Activated gamma-delta T cell treated with anti-CD3 and anti-CD28 coated beads, Interleukin-2, amount 50 U/mL, for 16 hours (primary cell): Measurements from ENCODE around the gene THOP1.
"Not testable (repeated sequence)": the region's sequence is repeated elsewhere in the genome, so short reads cannot be mapped to it uniquely, and the experiment has no call there.

ENCODE experiments used
- DNase-seq: peaks from one replicate; pipeline ENCODE4 v3.0.0-alpha.2; 2020; ENCODE audit warnings: low read depth

The THOP1 gene

GRCh38 chr19:2817237-2817829 lies 32.0 kb downstream of the THOP1 start:
- DNase-seq: not testable (repeated sequence)

DNA sequence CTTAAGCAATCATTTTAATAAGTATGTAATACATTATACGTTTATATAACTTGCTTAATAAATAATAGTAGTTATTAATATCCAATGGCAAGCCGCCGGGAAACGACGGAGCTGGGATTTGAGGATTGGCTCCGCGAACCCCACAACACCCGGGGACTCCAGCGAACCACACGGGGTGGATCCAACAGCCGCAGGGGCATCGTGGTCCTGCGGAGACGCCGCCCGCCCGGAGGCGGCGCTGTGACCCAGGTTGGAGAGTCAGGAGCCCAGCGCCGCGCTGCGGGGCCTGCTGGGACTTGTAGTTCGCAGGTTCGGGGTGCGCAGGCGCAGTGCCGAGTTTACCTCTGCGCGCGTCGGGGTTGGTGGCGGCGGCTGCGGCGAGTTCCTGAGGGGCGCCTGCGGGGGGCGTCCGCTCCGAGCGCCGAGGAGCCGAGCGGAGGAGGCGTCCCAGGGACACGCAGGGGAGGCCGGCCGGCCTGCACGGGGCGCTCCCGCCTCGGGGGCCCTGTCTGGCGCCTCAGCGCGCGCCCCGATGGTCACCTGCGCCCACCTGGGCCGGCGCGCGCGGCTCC lies 34.3 kb downstream of the THOP1 start, which contains the start of gene ZNF554:
Gene ZNF554, plus strand, starts transcription at position 329 of the 572 bp plus-strand sequence. Its CDS starts 204 bp downstream, at position 533.
- DNase-seq: peak; percentile 97

DNA sequence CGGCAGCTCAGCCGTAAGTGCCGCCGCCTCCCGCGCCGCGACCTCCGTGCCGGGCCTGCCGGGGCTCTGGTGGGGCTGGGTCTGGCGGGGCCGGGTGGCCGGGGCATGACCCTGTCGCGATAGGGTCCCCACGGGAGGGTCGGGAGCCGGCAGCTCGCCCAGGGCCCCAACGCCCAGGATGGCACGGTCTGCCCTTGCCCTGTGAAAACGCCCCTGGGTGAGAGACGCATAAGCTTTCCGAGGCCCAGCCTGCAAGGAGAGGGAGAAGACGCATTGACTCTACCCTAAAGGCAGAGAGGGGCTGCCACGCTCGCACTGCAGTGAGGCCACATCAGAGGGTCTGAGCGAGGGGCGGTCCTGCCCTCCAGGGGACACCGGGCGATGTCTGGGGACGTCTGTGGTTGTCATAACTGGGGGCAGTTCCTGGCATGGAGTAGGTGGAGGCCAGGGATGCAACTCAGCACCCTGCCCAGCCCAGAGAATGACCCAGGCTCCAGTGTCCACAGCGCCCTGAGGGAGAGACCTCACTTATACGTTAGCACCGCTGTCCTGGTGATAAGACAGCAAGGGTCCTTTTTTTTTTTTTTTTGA lies 34.9 kb downstream of the THOP1 start:
- DNase-seq: no peak

- no peak for DNase-seq
These were observed 37.5 kb downstream of the THOP1 start for GRCh38 chr19:2822846-2823245.

DNA sequence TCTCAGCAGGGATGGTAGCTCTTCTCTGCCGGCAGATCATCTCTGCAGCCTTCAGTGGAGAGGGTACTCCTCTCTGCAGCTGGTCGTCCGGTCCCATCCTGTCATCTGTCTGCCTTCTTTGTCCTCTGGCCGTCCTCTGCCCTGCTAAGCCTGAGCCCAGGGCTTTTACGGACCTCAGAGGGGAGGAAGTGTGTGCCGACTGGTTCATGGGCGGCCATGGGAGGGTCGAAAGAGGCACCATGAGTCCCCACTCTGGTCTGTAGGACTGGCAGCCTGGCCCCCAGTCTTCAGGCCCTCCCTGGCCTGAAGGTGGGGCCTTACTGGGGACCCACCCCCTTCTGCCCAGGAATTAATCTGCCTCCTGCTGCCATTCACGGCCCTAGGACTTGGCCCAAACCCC lies 38.3 kb downstream of the THOP1 start:
- no peak for DNase-seq

DNA sequence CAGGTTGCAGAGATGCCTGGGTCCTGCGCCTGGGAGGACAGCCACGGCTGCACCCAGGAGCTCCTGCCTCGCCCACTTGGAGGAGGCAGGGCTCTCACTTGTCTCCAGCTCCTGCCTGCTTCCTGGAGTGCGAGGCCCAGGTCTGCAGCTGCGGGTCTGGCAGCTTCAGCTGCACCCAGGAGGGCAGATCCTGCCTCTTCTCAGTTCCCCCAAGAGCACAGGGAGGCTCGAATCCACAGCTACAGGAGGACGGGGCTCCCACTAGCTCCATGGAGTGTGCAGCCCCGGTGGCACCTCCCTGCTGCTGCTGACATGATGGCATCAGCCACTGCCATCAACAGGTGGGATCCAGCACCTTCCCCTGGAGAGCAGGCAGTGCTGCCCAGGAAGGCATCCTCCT lies 38.8 kb downstream of the THOP1 start:
- DNase-seq: no peak

GRCh38 chr19:2827022-2827421 lies 41.7 kb downstream of the THOP1 start:
- DNase-seq: no peak

DNA sequence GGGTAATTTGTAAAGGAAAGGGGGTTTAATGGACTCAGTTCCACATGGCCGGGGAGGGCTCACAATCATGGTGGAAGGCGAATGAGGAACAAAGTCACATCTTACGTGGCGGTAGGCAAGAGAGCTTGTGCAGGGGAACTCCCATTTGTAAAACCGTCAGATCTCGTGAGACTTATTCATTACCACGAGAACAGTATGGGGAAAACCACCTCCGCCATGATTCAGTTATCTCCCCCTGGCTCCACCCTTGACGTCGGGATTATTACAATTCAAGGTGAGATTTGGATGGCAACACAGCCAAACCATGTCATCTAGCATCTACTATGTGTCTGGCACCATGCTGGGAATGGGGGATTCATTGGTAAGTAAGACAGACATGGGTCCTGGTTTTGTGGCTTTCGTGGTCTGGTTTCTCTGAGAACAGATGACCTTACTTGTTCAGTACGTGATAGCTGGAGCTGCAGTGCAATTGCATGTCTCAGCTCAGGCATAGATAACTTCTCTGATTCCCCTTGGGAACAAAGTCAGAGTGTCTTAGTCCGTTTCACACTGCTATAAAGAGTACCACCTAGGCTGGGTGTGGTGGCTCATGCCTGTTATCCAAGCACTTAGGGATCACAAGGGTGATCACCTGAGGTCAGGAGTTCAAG lies 42.7 kb downstream of the THOP1 start:
- no peak for DNase-seq

DNA sequence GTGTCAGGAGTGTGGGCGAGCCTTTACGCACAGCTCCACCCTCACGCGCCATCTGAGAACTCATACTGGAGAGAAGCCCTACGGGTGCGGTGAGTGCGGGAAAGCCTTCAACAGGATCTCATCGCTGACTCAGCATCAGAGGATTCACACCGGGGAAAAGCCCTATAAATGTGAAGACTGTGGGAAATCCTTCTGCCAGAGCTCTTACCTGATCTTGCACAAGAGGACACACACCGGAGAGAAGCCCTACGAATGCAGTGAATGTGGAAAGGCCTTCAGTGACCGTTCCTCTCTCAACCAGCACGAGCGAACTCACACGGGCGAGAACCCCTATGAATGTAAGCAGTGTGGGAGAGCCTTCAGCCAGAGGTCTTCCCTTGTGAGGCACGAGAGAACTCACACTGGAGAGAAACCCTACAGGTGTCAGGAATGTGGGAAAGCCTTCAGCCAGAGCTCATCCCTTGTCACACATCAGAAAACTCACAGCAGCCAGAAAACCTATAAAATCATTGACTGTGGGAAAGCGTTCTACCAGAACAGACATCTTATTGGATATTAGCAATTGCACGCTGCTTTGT lies 49.1 kb downstream of the THOP1 start:
- DNase-seq: no peak

DNA sequence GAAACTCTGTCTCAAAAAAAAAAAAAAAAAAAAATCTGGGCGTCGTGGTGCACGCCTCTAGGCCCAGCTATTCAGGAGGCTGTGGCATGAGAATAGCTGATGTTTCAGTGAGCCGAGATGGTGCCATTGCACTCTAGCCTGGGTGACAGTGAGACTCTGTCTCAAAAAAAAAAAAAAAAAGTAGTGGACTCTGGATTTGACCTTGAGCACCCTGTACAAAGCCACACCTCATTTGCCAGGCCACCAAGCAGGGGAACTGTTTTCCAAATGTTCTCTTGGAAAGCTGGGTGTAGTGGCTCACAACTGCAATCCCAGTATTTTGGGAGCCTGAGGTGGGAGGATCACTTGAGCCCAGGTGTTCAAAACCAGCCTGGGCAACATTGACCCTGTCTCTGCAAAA lies 52.1 kb downstream of the THOP1 start:
- no peak for DNase-seq

- peak; percentile 98 for DNase-seq
These were observed 55.8 kb downstream of the THOP1 start, which contains the start of gene ZNF555 for GRCh38 chr19:2840794-2841791. TSS of gene ZNF555 (plus strand) at chr19:2841475. CDS start at chr19:2841573, 98 bp downstream.

DNA sequence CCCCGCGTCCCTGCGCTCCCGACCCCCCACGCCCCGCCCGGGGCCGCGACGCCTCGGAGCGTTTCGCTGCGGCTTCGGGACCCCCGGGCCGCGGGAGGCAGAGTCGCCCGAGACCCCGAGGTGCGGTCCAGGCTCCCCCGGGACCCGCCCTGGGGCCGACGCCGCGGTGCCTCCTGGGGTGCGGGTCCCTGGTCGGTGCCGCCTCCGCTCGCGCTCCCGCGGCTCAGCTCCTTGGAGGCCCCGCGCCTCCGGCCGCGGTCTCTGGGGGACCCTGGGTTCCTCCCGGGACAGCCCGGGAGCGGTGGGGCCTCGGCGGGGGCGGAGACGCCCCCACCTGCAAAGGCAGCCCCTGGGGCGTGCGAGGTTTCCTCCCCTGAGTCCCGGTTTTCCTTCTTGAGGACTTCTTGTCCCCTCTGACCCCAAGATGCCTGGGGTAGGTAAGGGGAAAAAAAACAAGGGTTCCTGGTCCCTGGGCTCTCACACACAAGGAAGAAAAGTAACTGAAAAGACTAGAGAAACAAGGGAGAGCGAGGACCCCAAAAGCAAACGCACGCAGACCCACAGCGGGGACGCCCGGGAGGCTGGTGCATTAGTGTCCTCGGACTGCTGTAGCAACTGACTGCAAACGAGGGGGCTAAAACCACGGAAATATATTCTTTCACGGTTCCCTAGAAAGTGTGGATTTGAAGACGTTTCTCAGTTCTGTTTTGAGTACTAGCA lies 56.7 kb downstream of the THOP1 start:
- no peak for DNase-seq

DNA sequence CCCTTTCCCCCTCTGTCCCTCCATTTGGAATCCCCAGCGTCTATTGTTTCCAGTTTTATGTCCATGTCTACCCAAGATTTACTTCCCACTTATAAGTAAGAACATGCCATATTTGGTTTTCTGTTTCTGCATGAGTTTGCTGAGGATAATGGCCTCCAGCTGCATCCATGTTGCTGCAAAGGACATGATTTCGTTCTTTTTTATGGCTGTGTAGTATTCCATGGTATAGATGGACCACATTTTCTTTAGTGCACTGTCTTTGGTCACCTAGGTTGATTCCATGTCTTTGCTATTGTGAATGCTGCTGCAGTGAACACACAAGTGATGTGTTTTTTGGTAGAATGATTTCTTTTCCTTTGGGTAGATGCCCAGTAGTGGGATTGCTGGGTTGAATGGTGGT lies 59.8 kb downstream of the THOP1 start:
- no peak for DNase-seq

DNA sequence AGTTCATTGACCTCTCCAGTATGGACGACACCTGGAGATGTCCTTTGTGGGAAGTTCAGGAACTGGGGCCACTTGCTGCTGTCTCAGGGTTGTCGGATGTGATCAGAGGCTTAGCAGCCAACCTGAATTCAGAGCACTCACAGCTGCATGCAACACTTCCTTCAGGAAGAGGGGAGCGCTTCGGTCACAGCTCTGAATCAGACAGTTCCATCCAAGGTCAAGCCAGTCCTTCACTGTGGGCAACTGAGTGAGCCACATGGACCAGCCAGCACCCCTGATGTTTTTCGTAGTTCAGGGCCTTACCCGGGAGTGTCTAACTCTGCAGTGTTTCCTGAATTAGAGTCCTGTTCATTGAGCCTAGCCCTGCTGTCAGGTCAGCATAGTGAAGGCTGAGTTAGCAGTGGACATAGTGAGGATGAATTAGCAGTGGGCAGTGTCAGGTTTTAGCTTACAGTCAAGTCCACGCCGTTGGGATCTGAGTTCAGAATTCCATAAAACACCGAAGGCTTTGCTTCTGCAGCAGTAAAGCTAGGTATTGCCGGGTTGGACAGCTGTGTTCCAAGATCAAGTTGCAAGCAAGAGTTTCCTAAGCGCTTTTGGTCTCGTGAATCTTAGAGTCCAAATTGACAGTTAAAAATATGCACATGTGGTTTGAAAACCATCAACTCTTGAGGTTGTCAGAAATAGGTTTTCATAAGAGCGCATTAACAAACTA lies 61.0 kb downstream of the THOP1 start:
- no peak for DNase-seq

- no peak for DNase-seq
These were observed 62.2 kb downstream of the THOP1 start for GRCh38 chr19:2847507-2847906.

DNA sequence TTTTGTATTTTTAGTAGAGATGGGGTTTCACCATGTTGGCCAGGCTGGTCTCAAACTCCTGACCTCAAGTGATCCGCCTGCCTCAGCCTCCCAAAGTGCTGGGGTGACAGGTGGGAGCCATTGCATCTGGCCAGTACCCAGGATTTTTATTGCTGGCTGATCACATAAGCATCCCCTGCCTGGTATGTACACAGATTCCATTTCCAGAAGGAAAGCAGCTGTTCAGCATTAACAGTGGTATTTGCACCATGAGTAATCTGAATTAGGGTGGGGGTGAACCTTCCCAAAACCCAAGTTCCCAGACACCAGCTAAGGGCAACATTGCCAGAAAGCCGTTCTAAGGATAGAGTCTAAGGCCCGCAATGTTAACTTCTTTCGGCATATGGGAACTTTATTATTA lies 63.3 kb downstream of the THOP1 start:
- no peak for DNase-seq

- no peak for DNase-seq
These were observed 65.1 kb downstream of the THOP1 start for GRCh38 chr19:2850256-2850925.

- no peak for DNase-seq
These were observed 67.3 kb downstream of the THOP1 start for GRCh38 chr19:2852598-2852997.

DNA sequence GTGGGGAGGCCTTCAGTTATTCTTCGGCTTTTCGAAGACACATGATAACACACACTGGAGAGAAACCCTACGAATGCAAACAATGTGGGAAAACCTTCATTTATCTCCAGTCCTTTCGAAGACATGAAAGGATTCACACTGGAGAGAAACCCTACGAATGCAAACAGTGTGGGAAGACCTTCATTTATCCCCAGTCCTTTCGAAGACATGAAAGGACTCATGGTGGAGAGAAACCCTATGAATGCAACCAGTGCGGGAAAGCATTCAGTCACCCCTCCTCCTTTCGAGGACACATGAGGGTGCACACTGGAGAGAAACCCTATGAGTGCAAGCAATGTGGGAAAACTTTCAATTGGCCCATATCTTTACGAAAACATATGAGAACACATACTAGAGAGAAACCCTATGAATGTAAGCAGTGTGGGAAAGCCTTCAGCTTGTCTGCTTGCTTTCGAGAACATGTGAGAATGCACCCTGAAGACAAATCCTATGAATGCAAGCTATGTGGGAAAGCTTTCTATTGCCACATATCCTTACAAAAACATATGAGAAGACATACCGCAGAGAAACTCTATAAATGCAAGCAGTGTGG lies 67.8 kb downstream of the THOP1 start:
- no peak for DNase-seq
